Measurements from ENCODE around the gene NOS1.
A peak's percentile ranks its signal among the peaks of the same experiment; 100 is the strongest.
"Not testable (repeated sequence)": the region's sequence is repeated elsewhere in the genome, so short reads cannot be mapped to it uniquely, and the experiment has no call there.

NOS1 gene

GRCh38 chr12:117202556-117202955 is 158.9 kb downstream of the NOS1 start:
- DNase-seq: no peak

- no peak for DNase-seq
Measured at GRCh38 chr12:117202033-117202432, 159.4 kb downstream of the NOS1 start.

GRCh38 chr12:117199956-117200744 is 161.3 kb downstream of the NOS1 start:
- not testable (repeated sequence) for DNase-seq

- DNase-seq: not testable (repeated sequence)
Measured at GRCh38 chr12:117196334-117196733, 165.1 kb downstream of the NOS1 start.

GRCh38 chr12:117195027-117195426 is 166.4 kb downstream of the NOS1 start:
- not testable (repeated sequence) for DNase-seq

- DNase-seq: no peak
Measured at GRCh38 chr12:117193903-117194302, 167.5 kb downstream of the NOS1 start.

GRCh38 chr12:117192581-117192980 is 168.8 kb downstream of the NOS1 start:
- DNase-seq: not testable (repeated sequence)

- no peak for DNase-seq
Measured at GRCh38 chr12:117192057-117192456, 169.4 kb downstream of the NOS1 start.

DNA sequence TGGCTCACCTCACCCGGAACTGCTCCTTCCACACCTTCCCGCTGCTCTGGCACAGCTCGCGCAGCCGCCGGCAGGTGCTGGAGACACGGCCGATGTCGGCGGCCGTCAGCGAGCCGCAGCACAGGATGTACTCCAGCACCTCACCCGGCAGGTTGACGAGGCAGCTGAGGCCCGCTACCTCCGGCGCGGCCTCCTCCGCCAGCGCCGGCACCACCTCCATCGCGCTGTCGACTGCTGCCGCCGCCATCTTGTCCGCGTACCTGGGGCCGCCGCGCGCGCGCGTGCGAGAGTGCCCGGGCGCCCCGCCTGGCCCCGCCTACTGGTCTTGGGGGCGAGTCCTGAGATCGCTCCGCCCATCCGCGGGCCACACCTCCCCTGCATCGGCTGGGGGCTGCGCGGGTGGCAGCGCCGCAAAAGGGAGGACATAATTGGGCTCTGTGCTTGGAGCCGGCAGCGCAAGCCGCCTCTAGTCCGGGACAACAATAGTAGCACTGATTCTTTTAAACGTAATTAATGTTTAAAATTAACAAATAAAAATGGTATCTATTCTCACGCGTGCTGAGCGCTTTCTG is 171.1 kb downstream of the NOS1 start, which contains the start of gene FBXO21:
TSS of gene FBXO21 (minus strand) at position 261 of the 572 bp plus-strand sequence. CDS start at position 247, 14 bp downstream.
- peak; percentile 84 for DNase-seq

DNA sequence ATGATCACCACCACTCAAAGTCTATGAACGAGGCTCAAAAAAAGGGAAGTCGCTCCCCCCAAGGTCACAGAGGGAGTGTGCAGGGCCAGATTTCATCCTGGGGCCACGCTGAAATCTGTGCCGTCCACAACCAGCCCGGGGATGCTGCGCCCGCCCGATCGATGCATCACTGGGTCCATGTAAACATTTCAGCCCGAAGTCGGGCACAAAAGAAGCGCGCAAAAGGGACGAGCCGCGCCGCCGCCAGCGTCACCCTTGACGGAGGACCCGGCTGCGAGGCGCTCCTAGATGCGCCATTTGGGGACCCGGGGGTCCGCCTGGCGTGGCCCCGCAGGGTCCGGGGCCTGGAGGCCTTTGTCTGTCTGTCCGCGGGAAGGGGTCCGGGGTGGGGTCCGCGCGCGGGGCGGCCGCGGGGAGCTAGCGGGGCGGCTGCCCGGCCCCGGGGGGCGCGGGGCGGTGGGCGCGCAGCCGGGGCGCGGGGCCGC is 171.7 kb downstream of the NOS1 start:
- peak; percentile 25 for DNase-seq

DNA sequence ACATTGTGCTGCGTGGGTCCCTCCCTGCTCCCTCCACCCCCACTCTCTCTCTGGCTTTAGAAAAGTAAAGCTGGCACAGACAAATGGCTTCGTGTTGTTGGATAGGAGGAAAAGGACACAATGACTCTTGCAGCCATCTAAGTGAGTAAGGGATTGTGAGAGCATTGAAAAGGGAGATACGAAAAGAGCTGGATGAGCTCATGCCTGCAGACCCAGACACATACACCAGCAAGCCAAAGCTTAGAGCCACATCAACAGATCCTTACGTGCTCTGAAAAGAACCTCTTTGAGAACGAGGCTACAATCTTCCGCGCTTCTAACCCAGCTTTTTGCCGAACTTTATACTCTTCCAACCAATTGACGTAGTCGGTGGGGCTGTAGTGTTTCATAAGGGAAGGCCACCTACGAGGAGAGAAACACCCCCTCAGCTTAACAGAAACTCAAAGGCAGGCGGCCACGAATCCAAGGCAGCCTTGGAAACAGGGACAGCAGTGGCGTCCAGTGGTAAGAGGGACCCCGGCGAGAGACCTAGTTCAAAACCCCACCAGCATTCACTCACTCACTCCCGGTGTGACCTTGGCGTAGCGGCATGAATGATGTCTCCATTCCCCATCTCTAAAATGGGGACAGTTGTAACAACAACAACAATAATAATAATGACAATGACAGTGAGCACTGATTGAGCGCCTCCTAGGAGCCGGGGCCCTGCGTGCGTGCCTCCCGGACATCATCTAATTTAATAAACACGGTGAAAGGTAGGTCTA is 172.3 kb downstream of the NOS1 start:
- peak; percentile 25 for DNase-seq

DNA sequence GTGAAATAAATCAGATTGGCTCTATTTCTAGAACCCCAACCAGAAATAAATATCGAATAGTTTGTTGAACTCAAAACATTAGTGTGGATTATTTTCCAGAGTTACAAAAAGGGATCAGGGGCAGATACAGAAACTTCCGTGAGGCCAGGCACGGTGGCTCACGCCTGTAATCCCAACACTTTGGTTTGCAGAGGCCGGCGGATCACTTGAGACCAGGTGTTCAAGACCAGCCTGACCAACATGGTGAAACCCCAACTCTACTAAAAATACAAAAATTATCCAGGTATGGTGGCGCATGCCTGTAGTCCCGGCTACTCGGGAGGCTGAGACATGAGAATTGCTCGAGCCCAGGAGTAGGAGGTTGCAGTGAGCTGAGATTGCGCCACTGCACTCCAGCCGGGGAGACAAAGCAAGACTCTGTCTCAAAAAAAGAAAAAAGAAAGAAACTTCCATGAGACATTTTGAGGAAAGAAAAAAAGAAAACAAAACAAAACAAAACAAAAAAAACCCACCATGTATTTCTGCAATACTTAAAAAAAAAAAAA is 173.2 kb downstream of the NOS1 start:
- DNase-seq: no peak

DNA sequence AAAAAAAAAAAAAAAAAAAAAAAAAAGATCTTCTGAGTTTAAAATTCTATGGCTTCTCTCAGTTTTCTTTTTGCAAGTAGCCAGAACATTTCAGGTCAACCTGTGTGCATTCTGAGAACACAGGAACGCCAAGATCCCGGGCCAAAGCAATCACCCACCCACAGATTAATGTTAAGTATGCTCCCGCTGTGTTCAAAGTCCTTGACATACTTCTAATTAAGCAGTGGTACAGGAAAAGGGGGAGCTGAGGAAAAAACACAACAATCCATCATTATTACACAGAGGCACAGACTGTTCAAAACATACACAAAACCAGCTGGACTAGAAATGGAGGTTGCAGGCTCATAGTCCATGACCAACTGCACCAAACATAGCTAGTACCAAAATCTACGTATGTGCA is 174.0 kb downstream of the NOS1 start:
- DNase-seq: no peak

GRCh38 chr12:117182866-117183265 is 178.6 kb downstream of the NOS1 start:
- DNase-seq: no peak

DNA sequence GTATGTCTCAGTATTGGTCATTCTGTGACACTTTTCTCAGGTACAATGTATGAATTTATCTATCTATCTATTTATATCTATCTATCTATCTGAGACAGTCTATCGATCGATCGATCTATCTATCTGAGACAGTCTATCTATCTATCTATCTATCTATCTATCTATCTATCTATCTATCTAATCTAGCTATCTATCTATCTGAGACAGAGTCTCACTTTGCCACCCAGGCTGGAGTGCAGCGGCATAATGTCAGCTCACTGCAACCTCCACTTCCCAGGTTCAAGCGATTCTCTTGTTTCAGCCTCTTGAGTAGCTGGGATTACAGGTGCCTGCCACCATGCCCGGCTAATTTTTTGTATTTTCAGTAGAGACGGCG is 180.0 kb downstream of the NOS1 start:
- not testable (repeated sequence) for DNase-seq

GRCh38 chr12:117180758-117181467 is 180.5 kb downstream of the NOS1 start:
- no peak for DNase-seq

DNA sequence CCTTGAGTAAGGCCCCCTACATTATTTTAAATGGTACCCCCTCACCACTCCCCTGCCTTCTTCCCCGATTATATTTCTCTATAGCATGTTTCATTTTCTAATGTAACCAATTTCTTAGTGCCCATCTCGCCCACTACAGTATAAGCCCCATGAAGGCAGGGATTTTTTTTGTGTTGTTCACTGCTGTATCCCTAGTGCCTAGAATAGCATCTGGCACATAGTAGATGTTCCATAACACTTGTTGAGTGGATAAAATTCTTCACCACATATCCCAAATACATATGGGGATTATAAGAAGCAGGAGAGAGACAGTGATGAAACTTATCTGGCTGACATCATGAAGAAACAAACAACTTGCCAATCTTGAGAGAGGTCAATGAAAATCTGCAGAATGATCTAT is 182.7 kb downstream of the NOS1 start:
- no peak for DNase-seq

DNA sequence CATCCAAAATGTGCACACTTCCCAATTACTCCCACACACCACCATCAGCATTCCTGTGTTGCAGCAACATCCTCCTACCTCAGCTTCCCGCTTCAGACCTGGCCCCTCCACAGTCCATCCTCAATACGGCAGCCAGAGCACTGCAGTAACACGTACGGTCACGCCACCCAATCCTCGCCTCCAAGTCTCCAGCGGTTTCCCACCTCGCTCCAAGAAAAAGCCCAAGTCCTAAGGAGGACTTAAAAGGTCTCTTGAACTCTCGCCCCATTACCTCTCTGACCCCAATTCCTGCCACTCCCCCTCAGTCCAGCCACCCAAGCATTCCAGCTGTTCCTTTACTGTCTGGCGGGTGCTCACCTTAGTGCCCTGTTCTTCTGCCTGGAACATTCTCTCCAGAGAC is 183.1 kb downstream of the NOS1 start:
- no peak for DNase-seq

DNA sequence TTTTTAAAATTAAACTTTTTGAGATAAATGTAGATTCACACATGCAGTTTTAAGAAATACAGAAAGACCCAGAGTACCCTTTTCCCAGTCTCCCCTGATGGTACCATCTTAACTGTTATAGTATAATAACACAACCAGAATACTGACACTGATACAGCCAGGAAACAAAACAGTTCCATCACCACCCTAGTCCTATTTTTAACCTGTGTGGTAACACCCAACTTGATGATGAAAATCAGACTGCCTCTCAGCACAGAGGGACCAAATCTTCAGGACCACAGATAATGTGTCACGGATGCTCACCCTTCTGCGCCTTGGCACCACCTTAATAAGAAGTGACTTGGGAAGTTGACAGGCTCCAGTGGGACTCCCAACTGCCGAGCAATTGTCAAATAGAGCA is 189.3 kb downstream of the NOS1 start:
- no peak for DNase-seq

DNA sequence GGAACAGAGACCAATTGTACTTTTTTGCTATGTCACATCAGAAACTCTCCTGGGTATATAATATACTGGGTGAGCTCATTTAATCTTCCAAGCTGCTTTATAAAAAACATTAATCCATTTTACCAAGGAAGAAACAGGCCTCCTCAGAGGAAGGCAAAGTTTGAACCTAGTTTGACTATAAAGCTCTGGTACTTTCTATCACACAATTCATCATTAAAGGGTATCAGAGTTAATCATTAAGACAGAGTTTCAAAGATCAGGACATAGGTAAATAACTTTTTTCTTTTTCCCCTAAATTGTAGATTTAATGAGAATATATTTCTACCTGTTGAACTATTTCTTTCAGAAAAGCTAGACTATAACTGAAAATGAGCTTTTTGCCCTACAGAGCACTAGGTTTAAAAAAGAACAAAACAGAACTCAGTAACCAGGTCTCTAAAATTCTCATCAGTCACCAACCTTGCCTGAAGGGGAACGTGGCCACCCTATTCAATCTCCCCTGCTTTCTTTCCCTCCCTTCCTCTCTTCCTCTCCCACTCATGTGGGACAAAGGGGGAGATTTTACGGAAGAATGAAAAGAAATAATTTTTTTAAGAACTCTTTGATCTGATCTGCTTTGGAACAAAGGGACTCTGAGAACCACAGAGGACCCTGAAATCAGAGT is 189.8 kb downstream of the NOS1 start:
- DNase-seq: no peak

- no peak for DNase-seq
Measured at GRCh38 chr12:117169548-117169947, 191.9 kb downstream of the NOS1 start.

DNA sequence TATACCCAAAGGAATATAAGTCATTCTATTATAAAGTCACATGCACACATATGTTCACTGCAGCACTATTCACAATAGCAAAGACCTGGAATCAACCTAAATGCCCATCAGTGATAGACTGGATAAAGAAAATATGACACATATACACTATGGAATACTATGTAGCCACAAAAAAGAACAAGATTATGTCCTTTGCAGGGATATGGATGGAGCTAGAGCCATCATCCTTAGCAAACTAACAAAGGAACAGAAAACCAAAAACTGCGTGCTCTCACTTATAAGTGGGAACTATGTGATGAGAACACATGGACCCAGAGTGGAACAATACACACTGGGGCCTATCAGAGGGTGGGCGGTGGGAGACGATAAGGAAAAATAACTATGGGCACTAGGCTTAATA is 192.4 kb downstream of the NOS1 start:
- no peak for DNase-seq
